Measurements from ENCODE around the gene CMTM5.
"Not testable (repeated sequence)": the region's sequence is repeated elsewhere in the genome, so short reads cannot be mapped to it uniquely, and the experiment has no call there.

The CMTM5 gene

GRCh38 chr14:23379366-23380196 lies 2.7 kb downstream of the CMTM5 start:
- peak; percentile 28 for DNase-seq

GRCh38 chr14:23380197-23380914 lies 3.5 kb downstream of the CMTM5 start:
- DNase-seq, result no peak

GRCh38 chr14:23380976-23381375 lies 4.1 kb downstream of the CMTM5 start:
- no peak for DNase-seq

GRCh38 chr14:23381871-23382270 lies 5.0 kb downstream of the CMTM5 start:
- DNase-seq, result no peak

GRCh38 chr14:23382276-23382675 lies 5.4 kb downstream of the CMTM5 start:
- DNase-seq, result no peak

- DNase-seq, result no peak
These were observed 6.0 kb downstream of the CMTM5 start for GRCh38 chr14:23382731-23383440.

- DNase-seq, result no peak
These were observed 7.7 kb downstream of the CMTM5 start for GRCh38 chr14:23384364-23385080.

GRCh38 chr14:23385244-23385641 lies 8.4 kb downstream of the CMTM5 start:
- no peak for DNase-seq

- no peak for DNase-seq
These were observed 8.9 kb downstream of the CMTM5 start for GRCh38 chr14:23385642-23386265.

GRCh38 chr14:23386266-23386657 lies 9.4 kb downstream of the CMTM5 start:
- not testable (repeated sequence) for DNase-seq

- DNase-seq, result no peak
These were observed 10.2 kb downstream of the CMTM5 start for GRCh38 chr14:23386999-23387398.

GRCh38 chr14:23387916-23388882 lies 11.4 kb downstream of the CMTM5 start:
- no peak for DNase-seq

- no peak for DNase-seq
These were observed 12.2 kb downstream of the CMTM5 start for GRCh38 chr14:23388996-23389395.

- DNase-seq, result no peak
These were observed 12.6 kb downstream of the CMTM5 start for GRCh38 chr14:23389396-23389795.

GRCh38 chr14:23389871-23390270 lies 13.0 kb downstream of the CMTM5 start:
- not testable (repeated sequence) for DNase-seq

- no peak for DNase-seq
These were observed 15.8 kb downstream of the CMTM5 start for GRCh38 chr14:23392613-23393012.

GRCh38 chr14:23396126-23396525 lies 19.3 kb downstream of the CMTM5 start:
- DNase-seq, result no peak

- no peak for DNase-seq
These were observed 20.0 kb downstream of the CMTM5 start for GRCh38 chr14:23396781-23397407.

GRCh38 chr14:23398348-23398747 lies 21.5 kb downstream of the CMTM5 start:
- DNase-seq, result no peak

- DNase-seq, result no peak
These were observed 22.3 kb downstream of the CMTM5 start for GRCh38 chr14:23399136-23399535.

Data from fibroblast of skin of abdomen (primary cell).